Right hindlimb (tissue), 1 donor: ENCODE data around the gene MXRA8.

Source experiments
- DNase-seq: peaks from one replicate; pipeline ENCODE4 v3.0.0-alpha.2; 2018

The MXRA8 gene

GRCh38 chr1:1306070-1306660 is 52.2 kb downstream of the MXRA8 start:
- no peak for DNase-seq

GRCh38 chr1:1305300-1306069 is 52.9 kb downstream of the MXRA8 start:
- DNase-seq = peak; percentile 78

GRCh38 chr1:1304331-1305299 is 53.7 kb downstream of the MXRA8 start:
- DNase-seq = peak; percentile 73

GRCh38 chr1:1303736-1304135 is 54.6 kb downstream of the MXRA8 start:
- DNase-seq = no peak

- DNase-seq = no peak
These were observed 55.3 kb downstream of the MXRA8 start for GRCh38 chr1:1302951-1303509.
